ENCODE measurements around the gene LAMTOR3.

Gene LAMTOR3

GRCh38 chr4:99861120-99861905 lies 32.9 kb downstream of the LAMTOR3 start:
- DNase-seq (ENCODE audit: low spot score), result no peak

- DNase-seq (ENCODE audit: low spot score), result no peak
These were observed 33.7 kb downstream of the LAMTOR3 start for GRCh38 chr4:99860521-99860920.

- DNase-seq (ENCODE audit: low spot score), result no peak
These were observed 34.6 kb downstream of the LAMTOR3 start for GRCh38 chr4:99859618-99860017.

- no peak for DNase-seq (ENCODE audit: low spot score)
These were observed 36.9 kb downstream of the LAMTOR3 start for GRCh38 chr4:99857307-99857706.

- peak; percentile 16 for DNase-seq (ENCODE audit: low spot score)
These were observed 38.1 kb downstream of the LAMTOR3 start for GRCh38 chr4:99856166-99856565.

GRCh38 chr4:99855678-99856077 lies 38.5 kb downstream of the LAMTOR3 start:
- no peak for DNase-seq (ENCODE audit: low spot score)

- no peak for DNase-seq (ENCODE audit: low spot score)
These were observed 40.2 kb downstream of the LAMTOR3 start for GRCh38 chr4:99853999-99854398.

GRCh38 chr4:99853190-99853589 lies 41.0 kb downstream of the LAMTOR3 start:
- no peak for DNase-seq (ENCODE audit: low spot score)

- no peak for DNase-seq (ENCODE audit: low spot score)
These were observed 42.0 kb downstream of the LAMTOR3 start for GRCh38 chr4:99852199-99852749.

GRCh38 chr4:99848591-99849001 lies 45.6 kb downstream of the LAMTOR3 start:
- DNase-seq (ENCODE audit: low spot score), result no peak

- no peak for DNase-seq (ENCODE audit: low spot score)
These were observed 46.8 kb downstream of the LAMTOR3 start for GRCh38 chr4:99847362-99847976.

GRCh38 chr4:99846891-99847290 lies 47.3 kb downstream of the LAMTOR3 start:
- DNase-seq (ENCODE audit: low spot score), result no peak

GRCh38 chr4:99845708-99846469 lies 48.3 kb downstream of the LAMTOR3 start:
- DNase-seq (ENCODE audit: low spot score), result no peak

- no peak for DNase-seq (ENCODE audit: low spot score)
These were observed 49.0 kb downstream of the LAMTOR3 start for GRCh38 chr4:99845179-99845578.

- no peak for DNase-seq (ENCODE audit: low spot score)
These were observed 50.2 kb downstream of the LAMTOR3 start for GRCh38 chr4:99844048-99844447.

- DNase-seq (ENCODE audit: low spot score), result no peak
These were observed 50.8 kb downstream of the LAMTOR3 start for GRCh38 chr4:99843413-99843812.

- no peak for DNase-seq (ENCODE audit: low spot score)
These were observed 53.1 kb downstream of the LAMTOR3 start for GRCh38 chr4:99841129-99841528.

- DNase-seq (ENCODE audit: low spot score), result no peak
These were observed 55.3 kb downstream of the LAMTOR3 start for GRCh38 chr4:99838927-99839326.

GRCh38 chr4:99835942-99836341 lies 58.3 kb downstream of the LAMTOR3 start:
- no peak for DNase-seq (ENCODE audit: low spot score)

GRCh38 chr4:99834569-99834968 lies 59.7 kb downstream of the LAMTOR3 start:
- DNase-seq (ENCODE audit: low spot score), result no peak

- DNase-seq (ENCODE audit: low spot score), result no peak
These were observed 60.5 kb downstream of the LAMTOR3 start for GRCh38 chr4:99833756-99834155.

- no peak for DNase-seq (ENCODE audit: low spot score)
These were observed 61.5 kb downstream of the LAMTOR3 start for GRCh38 chr4:99832758-99833157.

GRCh38 chr4:99832321-99832720 lies 61.9 kb downstream of the LAMTOR3 start:
- no peak for DNase-seq (ENCODE audit: low spot score)
